ENCODE measurements around the gene TTC23. TPM values are rescaled to one million over a fixed set of nuclear protein-coding genes. Genes with fewer than 3 reads are reported as not detected.
"Not testable (repeated sequence)": the region's sequence is repeated elsewhere in the genome, so short reads cannot be mapped to it uniquely, and the experiment has no call there.

The TTC23 gene
- polyA plus RNA-seq, 12 donors, result 16.0 to 27.9 (median 20.8) TPM; not detected in 1

- no peak for DNase-seq
Measured at GRCh38 chr15:99207672-99208071, 41.7 kb downstream of the TTC23 start.

- DNase-seq, result peak; percentile 14
Measured at GRCh38 chr15:99202176-99202552, 47.2 kb downstream of the TTC23 start.

- DNase-seq, result peak; percentile 15
Measured at GRCh38 chr15:99201408-99202175, 47.8 kb downstream of the TTC23 start.

DNA sequence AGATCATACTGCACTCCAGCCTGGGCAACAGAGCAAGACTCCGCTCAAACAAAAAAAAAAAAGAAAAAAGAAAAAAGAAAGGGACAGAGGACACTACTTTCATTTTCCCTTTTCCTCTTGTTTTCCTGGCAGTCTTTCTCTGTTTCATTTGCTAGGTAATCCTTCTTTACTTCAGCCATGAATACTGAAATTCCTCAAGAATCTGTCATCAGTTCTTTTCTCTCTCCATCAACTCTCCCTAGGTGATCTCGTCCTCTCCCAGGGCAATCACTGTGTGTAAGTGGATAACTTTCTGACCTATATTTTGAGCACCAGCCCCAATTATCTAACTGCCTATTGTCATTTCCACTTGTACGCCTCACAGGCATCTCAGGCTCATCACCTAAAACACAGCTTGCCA is 51.5 kb downstream of the TTC23 start:
- DNase-seq, result no peak

GRCh38 chr15:99192181-99192580 is 57.2 kb downstream of the TTC23 start:
- not testable (repeated sequence) for DNase-seq

- no peak for DNase-seq
Measured at GRCh38 chr15:99187936-99188335, 61.4 kb downstream of the TTC23 start.

GRCh38 chr15:99185414-99186130 is 63.8 kb downstream of the TTC23 start:
- no peak for DNase-seq

DNA sequence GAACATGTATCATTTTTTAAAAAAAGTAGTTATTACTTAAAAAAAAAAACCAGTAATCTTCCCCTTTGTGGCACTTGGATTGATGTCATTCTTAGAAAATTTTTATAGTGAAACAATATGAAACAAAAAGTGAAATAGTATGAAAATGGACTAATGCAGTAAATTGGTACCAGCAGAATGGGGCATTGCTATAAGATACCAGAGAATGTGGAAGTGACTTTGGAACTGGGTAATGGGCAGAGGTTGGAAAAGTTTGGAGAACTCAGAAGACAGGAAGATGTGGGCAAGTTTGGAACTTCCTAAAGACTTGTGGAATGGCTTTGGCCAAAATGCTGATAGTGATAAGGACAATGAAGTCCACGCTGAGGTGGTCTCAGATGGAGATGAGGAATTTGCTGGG is 66.6 kb downstream of the TTC23 start:
- DNase-seq, result no peak

- peak; percentile 27 for DNase-seq
Measured at GRCh38 chr15:99181545-99181971, 67.8 kb downstream of the TTC23 start.

DNA sequence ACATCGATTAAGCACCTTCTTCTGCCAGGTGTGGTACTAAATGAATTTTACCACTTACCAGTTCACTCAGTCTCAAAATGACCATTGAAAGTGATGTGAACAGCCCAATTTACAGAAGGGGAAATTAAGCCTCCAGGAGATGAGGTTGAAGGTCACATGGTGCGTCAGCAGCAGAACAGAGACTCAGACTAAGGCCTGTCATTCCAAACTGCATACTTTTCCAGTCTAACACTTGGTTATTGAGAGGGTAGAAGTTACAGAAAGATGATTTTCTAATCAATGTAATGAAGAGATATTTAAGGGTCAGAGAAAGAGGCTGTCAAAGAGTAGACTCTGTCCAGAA is 68.4 kb downstream of the TTC23 start:
- no peak for DNase-seq

DNA sequence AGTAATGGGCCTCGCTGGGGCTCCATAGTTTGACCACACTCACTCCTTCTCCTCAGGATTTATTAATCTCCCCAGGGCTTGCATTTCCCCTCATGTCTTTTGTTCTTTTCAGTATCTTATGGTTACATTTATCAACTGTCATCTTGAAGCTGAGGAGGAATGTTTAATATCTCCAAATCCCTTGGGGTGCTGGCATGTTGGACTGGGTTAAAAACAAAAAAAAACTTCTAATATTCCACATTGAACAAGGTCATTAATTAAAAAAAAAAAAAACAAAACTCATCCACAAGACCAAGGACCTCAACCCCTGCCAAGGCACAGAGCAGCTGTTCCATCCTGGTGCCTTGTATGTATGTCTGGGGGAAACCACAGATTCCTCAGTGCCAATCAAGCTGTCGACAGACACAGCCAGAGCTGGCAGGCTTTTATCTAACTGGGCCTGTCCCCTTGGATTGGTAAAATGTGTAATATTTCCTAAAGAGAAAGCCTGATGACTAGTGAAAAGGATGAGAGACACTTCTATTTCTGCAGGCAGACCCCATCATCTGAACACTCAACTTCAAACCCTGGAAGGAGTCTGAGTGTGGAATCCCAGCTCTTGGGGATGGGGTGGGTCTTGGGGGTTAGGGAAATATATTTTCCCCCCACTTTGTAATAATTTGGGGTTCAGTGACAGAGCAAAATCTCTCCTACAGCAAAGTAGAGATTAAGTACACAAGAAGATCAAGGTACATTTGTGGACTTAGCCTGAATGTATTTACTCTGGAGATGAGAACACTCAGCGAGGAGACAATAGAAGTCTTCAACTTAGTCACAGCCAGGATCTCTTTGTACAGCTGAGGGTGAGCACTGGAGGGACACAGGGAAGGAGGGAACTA is 69.1 kb downstream of the TTC23 start:
- DNase-seq, result no peak

DNA sequence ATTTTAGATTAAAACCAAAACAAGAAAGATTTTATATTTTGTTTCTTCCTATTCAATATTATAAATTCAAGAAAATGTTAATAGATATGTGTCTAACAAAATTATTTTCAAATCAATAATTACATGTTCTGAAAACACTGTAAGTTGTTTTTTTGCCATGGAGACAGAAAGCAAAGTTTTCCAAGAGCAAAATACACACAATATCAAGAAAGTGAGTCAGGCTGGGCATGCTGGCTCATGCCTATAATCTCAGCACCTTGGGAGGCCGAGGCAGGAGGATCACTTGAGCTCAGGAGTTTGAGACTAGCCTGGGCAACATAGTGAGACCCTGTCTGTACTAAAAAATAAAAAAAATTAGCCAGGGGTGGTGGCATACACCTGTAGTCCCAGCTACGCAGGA is 71.7 kb downstream of the TTC23 start:
- DNase-seq, result no peak

- DNase-seq, result no peak
Measured at GRCh38 chr15:99176757-99177156, 72.6 kb downstream of the TTC23 start.

- no peak for DNase-seq
Measured at GRCh38 chr15:99174567-99175395, 74.6 kb downstream of the TTC23 start.

- no peak for DNase-seq
Measured at GRCh38 chr15:99172989-99173388, 76.4 kb downstream of the TTC23 start.

DNA sequence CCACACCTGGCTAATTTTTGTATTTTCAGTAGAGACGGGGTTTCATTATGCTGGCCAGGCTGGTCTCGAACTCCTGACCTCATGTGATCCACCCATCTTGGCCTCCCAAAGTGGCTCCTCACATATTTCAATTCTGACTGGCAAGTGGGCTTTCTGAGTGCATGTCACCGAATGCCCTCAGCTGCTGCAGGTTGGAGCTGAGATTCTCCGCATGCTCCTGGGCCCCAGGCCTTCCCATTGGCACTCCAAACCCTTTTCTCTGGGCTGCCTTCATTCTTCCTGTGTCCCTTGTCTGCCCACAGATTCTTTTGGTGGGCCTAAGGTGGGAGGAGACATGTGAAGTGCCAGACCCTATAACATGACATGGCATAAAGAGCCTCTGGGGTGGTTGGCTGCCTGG is 77.2 kb downstream of the TTC23 start:
- DNase-seq, result no peak

DNA sequence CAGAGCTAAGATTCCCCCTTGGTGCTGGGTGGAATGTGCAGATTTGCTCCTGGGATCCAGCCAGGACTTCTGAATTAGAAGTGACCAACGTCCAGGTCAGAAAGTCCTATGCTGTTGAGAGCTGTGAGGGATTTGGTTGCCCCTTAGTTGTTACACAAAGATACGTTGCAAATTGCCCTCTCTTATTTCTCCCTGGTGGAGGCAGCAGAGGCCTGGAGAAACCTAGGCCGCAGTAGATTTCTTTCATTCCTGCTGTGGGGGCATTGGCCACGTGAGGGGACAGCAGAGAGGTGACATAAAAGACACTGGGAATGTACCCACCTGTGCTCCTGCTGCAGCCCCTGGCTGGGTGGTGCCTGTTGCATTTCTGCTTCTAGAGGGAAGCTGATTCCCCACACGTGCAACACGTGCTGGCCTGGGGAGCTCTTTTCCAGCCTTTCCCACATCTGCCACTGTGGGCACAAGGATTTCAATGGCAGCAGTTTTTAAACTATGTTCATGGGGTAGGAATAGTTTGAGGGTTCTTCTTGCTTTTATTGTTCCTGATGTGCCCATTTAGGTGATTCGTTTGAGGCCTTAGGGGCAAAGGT is 78.8 kb downstream of the TTC23 start:
- DNase-seq, result no peak

GRCh38 chr15:99169769-99170311 is 79.5 kb downstream of the TTC23 start:
- DNase-seq, result no peak

GRCh38 chr15:99168601-99169580 is 80.5 kb downstream of the TTC23 start:
- DNase-seq, result no peak

DNA sequence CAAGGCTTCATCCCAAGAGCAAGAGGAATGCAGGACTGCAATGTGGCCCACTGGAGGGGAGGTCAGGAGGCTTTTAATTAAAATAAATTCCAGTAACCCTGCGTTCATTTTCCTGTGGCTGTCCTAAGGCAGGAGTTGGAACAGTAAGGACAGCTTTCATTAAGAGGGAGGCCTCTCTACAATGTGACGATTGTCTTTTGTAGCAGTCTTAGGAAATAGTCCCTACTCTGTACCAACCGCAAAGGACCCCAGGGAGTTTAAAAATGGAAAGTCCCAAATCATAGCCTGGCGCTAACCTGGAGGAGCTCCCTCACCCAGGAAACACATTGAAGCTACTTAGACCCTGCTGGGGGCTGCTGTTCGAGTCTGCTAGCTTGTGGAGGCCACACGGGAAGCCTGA is 81.7 kb downstream of the TTC23 start:
- DNase-seq, result no peak
